NCI-H2081 (cell line): ENCODE measurements around the gene STK32B.
"Not testable (repeated sequence)": the region's sequence is repeated elsewhere in the genome, so short reads cannot be mapped to it uniquely, and the experiment has no call there.

ENCODE experiments used
- DNase-seq, 2 experiments: peaks; one replicate each; lab custom pipeline; 2025; lab: John Stamatoyannopoulos, UW

Gene STK32B

GRCh38 chr4:5160668-5161067 lies 109.4 kb downstream of the STK32B start:
- DNase-seq, result no peak

DNA sequence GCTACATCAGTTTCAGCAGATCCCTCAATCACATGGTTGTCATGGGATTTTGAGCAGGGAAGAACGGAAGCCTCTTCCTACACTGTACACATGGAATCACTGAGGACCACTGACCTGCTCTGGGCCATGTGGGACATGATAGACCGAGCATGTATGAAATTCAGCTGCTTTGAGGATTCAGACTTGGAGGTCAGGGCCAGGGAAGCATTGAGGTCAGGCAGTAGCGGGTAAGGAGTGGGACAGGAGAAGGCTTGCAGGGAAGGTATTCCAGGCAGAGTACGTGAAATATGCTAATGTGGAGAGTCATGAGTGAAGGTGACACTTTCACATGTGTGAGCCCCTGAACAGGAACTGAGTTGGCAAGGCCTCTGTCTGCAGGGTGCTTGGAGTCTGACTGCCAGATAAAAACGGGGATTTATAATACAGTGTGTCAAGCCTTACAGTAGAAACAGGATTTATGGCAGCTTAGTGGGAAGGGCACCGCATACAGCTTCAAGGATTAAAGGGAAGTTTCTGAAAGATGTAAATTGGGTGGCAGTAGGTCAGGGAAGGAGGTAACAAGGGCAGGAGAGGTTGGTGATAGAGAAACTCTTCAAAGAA lies 111.7 kb downstream of the STK32B start:
- DNase-seq, result no peak

- DNase-seq, result no peak
Observed at GRCh38 chr4:5164221-5164912, 113.1 kb downstream of the STK32B start.

- no peak for DNase-seq
Observed at GRCh38 chr4:5165420-5166369, 114.4 kb downstream of the STK32B start.

DNA sequence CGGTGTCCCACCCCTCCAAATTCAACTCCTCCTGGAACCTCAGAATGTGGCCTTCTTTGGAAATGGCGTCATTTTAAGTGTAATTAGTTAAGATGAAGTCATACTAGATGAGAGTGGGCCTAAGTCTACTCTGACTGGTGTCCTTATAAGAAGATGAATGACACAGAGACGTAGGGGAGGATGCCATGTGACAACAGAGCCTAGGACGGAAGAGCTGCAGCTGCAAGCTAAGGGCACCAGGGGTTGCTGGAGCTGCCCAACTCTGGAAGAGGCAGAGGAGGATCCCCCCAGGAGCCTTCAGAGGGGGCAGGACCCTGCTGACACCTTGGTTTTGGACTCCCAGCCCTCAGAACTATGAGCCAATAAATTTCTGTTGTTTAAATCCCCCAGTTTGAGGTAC lies 115.1 kb downstream of the STK32B start:
- DNase-seq, result no peak

DNA sequence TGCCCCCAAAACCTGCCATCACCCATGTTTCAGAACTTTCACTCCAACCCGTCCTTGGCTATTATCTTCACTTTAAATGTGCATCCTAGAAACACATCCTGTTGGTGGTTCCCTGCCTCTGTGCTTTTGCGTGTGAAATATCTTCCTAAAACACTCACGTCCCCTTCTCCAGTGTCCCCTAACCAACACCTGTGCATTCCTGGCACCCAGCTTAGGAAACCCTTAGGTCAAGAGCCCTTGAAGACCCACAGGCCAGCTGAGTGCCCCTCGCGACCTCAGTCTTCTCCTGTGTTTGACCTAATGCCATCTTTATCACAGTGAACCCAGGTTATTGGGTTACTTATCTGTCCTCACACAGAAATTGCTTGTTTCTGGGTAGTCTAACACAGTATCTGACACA lies 117.6 kb downstream of the STK32B start:
- DNase-seq, result no peak

DNA sequence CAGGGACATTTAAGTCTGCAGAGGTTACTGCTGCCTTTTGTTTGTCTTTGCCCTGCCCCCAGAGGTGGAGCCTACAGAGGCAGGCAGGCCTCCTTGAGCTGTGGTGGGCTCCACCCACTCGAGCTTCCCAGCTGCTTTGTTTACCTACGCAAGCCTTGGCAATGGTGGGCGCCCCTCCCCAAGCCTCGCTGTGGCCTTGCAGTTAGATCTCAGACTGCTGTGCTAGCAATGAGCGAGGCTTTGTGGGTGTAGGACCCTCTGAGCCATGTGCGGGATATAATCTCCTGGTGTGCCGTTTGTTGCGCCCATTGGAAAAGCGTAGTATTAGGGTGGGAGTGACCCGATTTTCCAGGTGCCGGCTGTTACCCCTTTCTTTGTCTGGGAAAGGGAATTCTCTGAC lies 124.6 kb downstream of the STK32B start:
- DNase-seq, result not testable (repeated sequence)

DNA sequence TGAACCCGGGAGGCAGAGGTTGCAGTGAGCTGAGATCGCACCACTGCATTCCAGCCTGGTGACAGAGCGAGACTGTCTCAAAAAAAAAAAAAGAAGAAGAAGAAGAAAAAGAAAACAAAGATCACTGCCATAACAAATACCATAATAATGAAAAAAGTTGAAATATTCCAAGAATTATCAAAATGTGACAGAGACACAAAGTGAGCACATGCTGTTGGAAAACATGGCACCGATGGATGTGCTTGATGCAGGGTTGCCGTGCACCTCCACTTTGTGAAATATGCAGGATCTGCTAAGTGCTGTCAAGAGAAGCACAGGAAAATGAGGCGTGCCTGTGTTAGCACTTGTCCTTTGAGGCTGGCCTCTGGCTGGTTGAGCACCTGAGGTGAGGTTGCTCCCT lies 133.3 kb downstream of the STK32B start:
- no peak for DNase-seq

DNA sequence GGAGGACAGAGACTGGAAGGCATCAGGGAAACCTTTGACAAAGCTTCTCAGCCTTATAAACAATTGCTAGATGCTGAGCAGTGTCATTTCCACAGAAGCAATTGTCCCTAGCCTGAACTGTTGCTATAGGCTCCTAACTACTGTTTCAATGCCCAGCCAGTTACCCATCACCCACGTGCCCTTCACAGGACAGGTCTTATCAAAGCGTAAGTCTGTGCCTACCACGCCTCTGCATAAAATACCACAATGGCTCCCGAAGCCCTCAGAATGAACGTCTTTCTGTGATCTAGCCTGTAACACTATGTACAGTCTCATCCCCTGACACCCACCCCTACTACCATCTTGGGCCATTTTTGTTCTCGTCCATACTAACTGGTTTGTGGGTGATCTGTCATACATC lies 134.3 kb downstream of the STK32B start:
- DNase-seq, result no peak

DNA sequence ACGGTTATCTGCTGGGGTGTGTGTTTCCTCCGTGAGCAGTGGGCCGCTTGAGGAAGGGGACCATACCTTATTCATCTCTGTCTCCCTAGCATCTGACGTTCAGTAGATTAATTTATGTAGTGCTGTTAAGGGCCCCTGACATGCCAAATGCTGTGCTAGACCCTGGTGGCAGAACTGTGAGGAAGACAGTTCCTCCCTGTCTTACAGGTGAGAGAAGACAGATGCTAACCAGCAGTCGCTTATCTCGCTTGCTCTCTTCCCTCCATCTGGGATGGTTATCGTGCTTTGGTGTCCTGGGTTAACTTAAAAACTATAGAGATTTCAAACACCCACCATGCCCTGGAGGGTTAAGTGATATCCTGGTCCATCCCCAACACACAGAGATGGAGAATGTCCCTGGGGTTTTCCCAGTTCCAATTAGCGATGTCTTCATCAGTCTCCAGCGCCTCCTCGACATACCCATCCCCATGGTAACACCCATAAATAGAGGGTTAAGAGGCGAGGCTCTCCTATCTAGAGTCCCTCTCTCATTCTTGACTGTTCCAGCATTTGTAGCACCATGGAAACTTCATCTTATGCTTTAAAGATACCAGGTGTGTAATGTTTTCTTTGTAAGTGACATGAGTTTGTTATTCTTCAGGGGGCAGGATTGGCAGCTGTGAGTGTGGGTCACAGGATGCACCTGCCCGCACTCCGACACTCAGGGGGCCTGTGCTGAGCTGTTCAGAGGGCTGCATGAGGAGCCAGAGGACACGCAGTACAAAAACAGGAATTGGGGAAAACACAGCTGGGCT lies 135.2 kb downstream of the STK32B start:
- no peak for DNase-seq

DNA sequence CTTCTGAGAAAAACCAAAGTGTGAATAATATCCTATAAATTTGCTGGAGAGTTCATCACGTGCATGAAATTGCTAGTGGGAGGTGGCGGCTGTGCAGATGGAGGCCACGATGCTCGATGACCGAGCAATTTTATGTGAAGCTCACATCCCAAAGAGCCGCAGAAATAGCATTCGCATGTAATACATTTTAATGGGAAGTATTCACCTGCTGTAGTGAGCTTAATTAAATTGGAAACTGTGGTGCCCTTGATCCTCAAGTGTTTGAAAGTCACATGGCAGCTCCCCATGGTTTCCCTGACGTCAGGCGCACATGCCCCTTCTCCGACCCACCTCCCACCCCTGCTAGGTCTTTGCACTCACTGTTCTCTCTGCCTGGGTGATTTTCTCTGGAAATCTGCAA lies 136.8 kb downstream of the STK32B start:
- no peak for DNase-seq

- DNase-seq, result no peak
Observed at GRCh38 chr4:5191831-5192230, 140.6 kb downstream of the STK32B start.

GRCh38 chr4:5192271-5192670 lies 141.0 kb downstream of the STK32B start:
- DNase-seq, result no peak

GRCh38 chr4:5192678-5193077 lies 141.4 kb downstream of the STK32B start:
- DNase-seq, result no peak

GRCh38 chr4:5198656-5199541 lies 147.6 kb downstream of the STK32B start:
- no peak for DNase-seq

DNA sequence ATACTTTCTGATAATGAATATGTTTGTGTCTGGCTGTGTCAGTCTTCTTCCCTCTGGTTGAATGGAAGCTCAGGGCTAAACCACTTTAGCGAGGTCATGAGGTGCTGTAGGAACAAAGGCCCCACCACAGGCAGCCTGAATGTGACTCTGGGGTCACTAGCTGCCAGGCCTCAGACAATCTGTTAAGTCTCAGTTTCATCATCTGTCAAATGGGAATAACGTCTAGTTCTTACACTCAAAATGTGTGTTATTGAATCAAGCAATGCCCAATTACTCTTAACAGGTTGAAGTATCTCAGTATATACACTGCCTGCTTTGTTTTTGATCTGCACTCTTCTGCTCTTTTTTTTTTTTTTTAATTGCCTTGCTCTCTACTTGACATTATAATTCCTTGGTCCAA lies 148.6 kb downstream of the STK32B start:
- DNase-seq, result no peak

DNA sequence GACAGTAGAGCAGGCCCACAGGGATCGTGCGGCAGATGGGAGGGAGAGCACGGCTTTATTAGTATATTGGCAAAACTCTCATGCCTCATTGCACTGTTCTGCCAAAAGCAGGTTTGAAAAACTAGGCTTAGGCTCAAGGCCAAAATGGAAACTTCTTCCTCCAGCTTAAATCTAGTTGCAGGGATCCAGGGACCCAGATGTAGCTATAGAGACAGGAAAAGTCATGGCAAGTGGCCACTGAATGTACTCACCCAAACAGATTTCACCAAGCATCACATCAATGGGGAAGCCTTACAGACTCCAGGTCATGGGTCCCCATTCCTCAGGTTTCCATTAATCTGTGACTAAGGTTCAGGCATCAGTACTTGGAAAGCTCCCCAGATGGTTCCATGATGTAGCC lies 149.2 kb downstream of the STK32B start:
- DNase-seq, result no peak

GRCh38 chr4:5203309-5203992 lies 152.2 kb downstream of the STK32B start:
- DNase-seq, result no peak

DNA sequence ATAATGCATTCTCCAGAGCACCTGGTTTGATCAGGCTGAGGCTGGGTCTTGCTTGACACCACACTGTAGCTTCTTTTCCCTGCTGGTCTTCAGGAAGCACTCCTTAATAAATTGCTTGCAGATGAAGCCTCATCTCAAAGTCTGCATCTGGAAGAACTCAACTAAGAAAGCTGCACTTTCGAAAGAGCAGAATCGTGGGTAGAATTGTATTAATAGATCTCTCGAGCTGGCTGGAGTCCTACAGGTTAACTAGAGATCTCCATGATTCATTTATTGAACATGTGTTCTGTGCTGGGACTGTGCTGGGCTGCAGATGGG lies 152.7 kb downstream of the STK32B start:
- DNase-seq, result no peak

- no peak for DNase-seq
Observed at GRCh38 chr4:5204781-5205180, 153.5 kb downstream of the STK32B start.
